Measurements from ENCODE around the gene ITGAX.
A peak's percentile ranks its signal among the peaks of the same experiment; 100 is the strongest.
"Not testable (repeated sequence)": the region's sequence is repeated elsewhere in the genome, so short reads cannot be mapped to it uniquely, and the experiment has no call there.

Gene ITGAX

DNA sequence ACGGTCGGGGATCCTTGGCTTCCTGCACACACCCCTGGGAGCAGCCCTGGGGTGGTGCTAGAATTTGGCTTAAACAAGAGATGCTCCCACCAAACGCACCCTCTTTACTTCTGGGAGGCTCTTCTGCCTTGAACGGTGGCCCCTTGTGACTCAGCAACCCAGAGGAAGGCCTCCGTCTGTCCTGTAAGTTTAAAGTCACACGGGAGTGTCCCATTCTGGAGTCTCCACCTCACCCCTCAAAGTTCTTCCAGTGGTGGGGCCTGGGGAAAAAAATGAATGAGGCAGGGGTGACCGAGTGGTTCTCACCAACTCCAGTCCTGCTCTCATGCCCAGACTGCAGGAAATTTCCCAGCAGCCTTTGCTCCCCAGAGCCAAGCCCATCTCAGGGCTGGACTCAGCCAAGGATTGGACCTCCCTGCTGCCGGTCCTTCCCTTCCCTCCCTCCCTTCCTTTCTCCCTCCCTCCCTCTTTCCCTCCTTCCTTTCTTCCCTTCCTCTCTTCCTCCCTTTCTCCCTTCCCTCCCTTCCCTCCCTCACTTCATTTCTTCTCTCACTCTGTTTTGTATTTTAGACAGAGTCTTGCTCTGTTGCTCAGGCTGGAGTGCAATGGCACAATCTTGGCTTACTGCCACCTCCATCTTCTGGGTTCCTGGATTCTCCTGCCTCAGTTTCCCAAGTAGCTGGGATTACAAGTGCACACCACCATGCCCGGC is 49.5 kb downstream of the ITGAX start:
- no peak for DNase-seq (ENCODE audit: low read depth in 1 of 2, low spot score in 1 of 2)

DNA sequence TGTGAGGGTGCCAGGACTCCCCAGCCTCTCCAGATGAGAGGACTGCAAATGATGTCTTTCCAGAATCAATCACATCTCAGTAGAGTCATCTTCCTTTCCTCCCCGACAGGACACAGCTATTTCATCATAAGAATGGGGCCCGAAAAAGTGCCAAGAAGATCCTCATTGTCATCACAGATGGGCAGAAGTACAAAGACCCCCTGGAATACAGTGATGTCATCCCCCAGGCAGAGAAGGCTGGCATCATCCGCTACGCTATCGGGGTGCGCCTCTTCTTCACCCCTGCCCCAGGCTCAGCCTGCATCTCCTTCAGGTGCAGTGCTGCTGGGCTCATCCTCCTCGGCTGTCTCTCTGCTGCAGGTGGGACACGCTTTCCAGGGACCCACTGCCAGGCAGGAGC is 52.4 kb downstream of the ITGAX start:
- no peak for DNase-seq (ENCODE audit: low read depth in 1 of 2, low spot score in 1 of 2)

DNA sequence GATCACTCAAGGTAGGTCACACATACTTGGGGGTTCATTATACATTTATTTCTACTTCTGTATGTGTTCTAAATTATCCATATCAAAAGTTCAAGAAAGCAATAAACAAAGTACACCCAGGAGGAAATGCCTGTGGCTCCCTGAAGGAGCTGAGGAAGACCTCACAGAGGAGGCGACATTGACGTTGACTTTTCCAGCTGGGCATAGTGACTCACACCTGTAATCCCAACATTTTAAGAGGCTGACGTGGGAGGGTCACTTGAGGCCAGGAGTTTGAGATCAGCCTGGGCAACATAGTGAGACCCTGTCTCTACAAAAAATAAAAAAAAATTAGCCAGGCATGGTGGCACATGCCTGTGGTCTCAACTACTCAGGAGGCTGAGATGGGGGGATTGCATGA is 54.5 kb downstream of the ITGAX start:
- no peak for DNase-seq (ENCODE audit: low read depth in 1 of 2, low spot score in 1 of 2)

DNA sequence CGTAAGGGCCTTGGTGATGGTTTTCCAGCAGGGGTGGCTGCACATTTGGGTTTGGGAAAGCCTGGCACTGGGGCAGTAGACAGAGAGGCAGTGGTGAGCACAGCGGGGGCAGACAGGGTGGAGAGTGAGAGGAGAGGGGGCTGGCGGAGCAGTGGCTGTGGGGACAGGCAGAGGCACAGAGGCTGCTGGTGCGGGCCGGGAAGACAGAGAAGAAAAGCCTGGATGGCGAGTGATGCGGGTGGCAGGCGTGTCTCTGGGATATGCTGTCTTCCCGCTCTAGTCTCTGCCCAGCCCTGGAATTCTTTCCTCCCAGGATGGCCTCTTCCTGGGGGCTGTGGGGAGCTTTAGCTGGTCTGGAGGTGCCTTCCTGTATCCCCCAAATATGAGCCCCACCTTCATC is 55.1 kb downstream of the ITGAX start:
- DNase-seq (ENCODE audit: low read depth in 1 of 2, low spot score in 1 of 2): no peak

DNA sequence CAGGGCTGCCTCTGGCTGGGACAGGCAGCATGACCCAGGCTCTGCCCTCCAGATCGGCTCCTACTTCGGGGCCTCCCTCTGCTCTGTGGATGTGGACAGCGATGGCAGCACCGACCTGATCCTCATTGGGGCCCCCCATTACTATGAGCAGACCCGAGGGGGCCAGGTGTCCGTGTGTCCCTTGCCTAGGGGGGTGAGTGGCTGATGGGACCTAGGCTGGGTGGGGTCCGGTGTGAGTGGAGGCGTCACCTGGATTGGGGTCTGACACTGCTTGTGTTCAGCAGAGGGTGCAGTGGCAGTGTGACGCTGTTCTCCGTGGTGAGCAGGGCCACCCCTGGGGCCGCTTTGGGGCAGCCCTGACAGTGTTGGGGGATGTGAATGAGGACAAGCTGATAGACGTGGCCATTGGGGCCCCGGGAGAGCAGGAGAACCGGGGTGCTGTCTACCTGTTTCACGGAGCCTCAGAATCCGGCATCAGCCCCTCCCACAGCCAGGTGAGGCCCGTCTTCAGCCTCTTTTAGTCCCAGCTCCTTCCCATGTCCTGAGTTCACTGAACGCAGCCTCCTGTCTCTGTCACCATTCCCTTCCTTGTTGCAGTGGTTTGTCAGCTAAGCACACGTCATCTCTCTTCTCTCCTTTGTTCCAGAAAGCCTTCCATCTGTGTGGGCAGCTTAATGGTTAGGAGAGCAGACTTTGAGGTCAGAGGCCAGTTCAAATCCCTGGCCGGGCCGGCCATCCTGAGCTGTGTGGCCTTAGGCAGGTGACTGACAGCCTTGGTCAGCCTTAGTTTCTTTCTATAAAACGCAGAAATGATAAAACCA is 56.3 kb downstream of the ITGAX start:
- no peak for DNase-seq (ENCODE audit: low read depth in 1 of 2, low spot score in 1 of 2)

DNA sequence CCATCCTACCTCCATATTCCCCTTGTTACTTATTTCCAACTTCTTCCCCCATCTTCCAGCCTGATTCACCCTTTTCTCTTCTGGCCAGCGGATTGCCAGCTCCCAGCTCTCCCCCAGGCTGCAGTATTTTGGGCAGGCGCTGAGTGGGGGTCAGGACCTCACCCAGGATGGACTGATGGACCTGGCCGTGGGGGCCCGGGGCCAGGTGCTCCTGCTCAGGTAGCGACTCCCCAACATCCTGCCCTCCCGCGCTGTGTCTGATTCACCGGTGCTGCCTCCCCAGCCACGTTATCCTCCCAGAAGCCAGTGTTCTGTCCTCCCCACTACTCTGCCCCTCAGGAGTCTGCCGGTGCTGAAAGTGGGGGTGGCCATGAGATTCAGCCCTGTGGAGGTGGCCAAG is 57.8 kb downstream of the ITGAX start:
- DNase-seq (ENCODE audit: low read depth in 1 of 2, low spot score in 1 of 2): no peak

DNA sequence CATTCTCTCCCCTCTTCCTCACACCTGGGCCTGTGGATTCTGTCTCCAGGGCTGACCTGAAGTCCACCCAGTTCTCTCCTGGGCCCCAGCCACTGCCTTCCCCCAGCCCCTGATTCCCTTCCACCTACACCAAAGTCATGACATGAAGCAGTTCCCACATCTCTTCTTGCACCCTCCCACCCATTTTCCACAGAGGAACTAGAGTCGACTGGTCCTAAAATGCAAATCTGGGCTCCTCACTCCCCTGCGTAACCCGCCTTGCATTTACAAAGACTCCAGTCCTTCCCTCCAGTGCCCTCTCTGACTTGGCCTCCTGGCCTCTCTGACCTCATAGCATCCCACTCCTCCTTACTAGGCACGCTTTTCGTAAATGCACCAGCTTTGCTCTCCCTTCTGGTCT is 58.4 kb downstream of the ITGAX start:
- DNase-seq (ENCODE audit: low read depth in 1 of 2, low spot score in 1 of 2): no peak

DNA sequence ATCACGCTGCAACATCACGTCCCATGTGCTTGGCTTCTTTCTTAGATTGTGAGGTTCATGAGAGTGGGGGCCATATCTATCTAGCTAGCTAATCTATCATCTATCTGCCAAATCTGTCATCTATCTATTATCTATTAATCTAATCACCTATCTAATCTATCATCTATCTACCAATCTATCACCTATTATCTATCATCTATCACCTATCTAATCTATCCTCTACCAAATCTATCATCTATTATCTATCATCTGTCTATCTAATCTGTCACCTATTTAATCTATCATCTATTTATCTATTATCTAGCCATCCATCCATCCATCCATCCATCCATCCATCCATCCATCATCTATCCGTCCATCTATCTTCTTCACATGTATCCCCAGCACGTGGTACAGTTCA is 59.0 kb downstream of the ITGAX start:
- no peak for DNase-seq (ENCODE audit: low read depth in 1 of 2, low spot score in 1 of 2)

DNA sequence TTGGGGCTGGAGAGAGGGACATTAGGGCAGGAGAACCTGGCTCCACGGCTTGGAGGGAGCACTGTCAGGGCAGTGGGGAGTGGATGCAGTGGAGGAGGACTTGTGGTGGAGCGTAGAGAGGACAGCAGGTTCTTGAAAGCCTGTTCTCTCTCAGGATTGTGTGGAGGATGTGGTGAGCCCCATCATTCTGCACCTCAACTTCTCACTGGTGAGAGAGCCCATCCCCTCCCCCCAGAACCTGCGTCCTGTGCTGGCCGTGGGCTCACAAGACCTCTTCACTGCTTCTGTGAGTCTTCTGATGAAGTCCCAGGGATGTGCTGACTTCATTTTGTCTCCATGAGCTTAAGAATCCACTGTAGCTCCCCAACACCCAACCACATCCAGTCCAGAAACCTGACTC is 59.7 kb downstream of the ITGAX start:
- no peak for DNase-seq (ENCODE audit: low read depth in 1 of 2, low spot score in 1 of 2)

DNA sequence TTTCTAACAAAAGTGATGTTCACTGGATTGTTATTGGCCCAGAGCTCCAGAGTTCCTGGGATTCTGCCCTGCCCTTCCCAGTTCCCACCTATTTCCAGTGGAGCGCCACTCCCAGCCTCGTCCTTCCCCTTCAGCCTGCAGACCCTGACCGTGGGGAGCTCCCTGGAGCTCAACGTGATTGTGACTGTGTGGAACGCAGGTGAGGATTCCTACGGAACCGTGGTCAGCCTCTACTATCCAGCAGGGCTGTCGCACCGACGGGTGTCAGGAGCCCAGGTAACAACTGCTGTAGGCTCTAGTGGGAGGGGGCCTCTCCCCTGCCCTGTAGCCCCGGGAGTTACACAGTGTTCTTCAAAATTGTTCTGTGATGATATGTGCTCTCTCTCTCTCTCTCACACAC is 61.4 kb downstream of the ITGAX start:
- no peak for DNase-seq (ENCODE audit: low read depth in 1 of 2, low spot score in 1 of 2)

DNA sequence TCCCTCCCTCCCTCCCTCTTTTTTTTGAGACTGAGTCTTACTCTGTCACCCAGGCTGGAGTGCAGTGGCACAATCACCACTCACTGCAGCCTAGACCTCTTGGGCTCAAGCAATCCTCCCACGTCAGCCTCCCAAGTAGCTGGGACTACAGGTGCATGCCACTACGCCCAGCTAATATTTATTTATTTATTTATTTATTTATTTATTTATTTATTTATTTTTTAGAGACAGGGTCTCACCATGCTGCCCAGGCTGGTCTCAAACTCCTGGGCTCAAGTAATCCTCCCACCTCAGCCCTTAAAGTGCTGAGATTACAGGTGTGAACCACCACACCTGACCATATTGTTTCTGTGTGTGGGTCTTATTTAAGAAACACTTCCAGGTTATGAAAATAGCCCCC is 62.1 kb downstream of the ITGAX start:
- not testable (repeated sequence) for DNase-seq (ENCODE audit: low read depth in 1 of 2, low spot score in 1 of 2)

DNA sequence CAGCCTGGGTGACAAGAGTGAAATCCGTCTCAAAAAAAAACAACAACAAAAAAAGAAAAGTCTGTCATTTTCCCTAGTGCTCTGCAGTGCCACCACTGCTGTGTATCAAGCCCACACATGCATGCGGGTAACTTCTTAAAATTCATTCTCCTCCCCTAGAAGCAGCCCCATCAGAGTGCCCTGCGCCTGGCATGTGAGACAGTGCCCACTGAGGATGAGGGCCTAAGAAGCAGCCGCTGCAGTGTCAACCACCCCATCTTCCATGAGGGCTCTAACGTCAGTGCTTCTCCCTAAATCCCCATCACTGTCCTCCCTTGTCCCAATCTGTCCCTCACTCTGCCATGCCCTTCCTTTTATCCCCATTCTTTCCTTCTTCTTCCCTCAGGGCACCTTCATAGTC is 62.9 kb downstream of the ITGAX start:
- no peak for DNase-seq (ENCODE audit: low read depth in 1 of 2, low spot score in 1 of 2)

DNA sequence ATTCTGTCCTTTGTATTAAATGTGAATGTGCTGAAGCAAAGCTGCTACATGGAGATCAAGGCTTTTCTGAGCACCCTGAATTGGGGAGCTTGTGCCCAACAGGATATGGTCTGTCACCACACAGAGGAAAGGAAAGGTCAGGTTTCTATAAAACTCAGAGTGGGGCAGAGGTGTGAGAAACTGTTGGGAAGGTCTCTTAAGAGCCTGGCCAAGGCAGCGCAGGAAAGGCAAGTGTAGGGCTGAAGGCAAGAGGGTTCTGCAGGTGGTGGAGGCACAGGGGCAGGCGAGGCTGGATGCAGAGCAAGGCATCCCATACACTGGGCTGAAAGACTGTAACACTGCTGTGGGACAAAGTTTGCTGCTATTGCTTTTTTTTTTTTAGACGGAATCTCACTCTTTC is 65.1 kb downstream of the ITGAX start:
- no peak for DNase-seq (ENCODE audit: low read depth in 1 of 2, low spot score in 1 of 2)

DNA sequence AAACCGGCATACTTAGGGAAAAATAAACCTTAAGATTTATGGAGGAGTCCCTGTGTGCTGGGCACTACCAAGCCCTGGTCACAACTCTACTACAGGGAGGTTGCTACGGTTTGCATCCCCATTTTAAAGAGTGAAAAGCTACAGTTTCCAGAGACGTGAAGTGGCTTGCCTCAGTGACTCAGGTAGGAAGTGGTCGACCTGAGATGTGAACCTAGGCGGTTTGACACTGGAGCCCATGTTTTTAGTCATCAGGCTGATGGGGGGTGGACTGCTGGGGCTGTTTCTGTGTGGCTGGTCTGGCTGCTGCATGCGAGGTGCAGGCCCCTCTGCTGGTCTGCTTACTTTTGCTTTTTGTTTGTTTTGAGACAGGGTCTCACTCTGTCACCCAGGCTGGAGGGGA is 66.6 kb downstream of the ITGAX start:
- DNase-seq (ENCODE audit: low read depth in 1 of 2, low spot score in 1 of 2): peak; percentile 7 to 22

DNA sequence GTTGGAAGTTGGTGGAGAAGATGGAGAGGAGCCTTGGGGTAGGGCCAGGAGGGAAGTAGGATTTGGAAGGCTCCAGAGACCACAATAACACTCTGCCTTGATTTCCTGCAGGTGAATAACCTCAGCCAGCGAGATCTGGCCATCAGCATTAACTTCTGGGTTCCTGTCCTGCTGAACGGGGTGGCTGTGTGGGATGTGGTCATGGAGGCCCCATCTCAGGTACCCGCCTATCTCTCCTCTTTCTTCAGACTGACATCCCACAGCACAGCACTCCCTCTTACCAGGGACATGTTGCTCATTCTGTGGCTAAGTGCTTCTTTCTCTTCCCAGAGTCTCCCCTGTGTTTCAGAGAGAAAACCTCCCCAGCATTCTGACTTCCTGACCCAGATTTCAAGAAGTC is 68.3 kb downstream of the ITGAX start:
- DNase-seq (ENCODE audit: low read depth in 1 of 2, low spot score in 1 of 2): no peak

DNA sequence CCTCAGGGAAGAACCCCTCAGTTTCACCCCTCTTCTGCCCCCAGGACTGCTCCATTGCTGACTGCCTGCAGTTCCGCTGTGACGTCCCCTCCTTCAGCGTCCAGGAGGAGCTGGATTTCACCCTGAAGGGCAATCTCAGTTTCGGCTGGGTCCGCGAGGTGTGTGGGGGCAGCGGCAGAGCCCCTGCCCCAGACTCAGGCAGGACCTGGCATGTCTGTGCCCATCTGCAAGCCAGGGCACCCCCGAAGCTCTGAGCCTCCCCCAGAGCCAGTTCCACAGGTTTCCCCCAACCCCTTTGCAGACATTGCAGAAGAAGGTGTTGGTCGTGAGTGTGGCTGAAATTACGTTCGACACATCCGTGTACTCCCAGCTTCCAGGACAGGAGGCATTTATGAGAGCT is 68.8 kb downstream of the ITGAX start:
- no peak for DNase-seq (ENCODE audit: low read depth in 1 of 2, low spot score in 1 of 2)

DNA sequence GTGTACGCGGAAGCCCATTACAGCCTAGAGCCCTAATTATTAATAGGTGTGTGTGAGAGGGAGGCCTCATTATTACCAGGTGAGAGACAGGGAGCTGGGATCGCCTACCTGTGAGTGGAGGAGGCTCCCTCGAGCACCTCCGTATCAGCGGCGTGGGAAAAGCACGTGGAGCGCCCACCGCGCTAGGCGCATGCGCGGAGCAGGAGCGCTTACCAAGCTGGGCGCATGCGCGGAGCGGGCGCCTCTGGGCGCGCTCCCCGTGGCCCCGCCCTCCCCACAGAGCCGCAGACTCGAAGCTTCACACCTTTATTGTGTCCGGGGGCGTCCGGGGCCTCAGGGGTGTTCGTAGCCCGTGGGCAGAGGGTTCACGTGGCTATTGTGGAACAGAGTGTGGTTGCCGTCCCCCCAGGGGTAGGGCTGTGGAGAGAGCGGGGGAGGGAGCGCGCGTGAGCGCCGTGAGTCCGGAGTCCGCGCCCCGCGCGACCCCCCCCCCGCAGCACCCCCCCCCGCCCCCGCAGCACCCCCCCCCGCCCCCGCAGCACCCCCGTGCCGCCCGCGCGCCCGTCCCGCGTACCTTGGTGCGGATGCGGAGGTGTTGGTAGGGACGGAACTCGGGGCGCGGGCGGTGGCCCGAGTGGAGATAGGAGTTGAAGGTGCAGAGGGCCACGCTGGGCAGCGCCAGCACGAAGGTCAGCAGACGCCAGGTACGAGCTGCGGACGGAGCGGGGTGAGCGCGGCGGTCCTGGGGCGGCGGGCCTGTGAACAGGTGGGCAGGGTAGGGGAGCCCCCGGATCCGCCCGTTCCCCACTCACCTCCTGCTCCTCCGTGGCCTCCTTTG is 72.7 kb downstream of the ITGAX start:
- peak; percentile 33 to 51 for DNase-seq (ENCODE audit: low read depth in 1 of 2, low spot score in 1 of 2)

DNA sequence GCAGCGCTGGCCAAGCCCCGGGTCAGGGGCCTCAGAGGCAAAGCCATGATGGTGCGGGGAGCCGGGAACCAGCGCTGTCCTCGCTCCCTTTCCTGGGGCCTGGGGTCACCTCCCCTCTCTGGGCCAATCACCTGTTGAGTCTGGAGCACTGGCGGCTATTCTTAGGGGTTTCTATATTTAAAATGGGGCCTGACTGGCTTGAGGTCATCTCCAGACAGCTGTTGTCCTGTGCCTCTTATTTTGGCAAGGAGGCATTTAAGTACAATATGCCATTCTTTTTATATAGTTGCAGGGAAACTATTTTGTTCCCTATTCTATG is 73.3 kb downstream of the ITGAX start, which contains the start of gene COX6A2:
TSS of gene COX6A2 (minus strand) at position 82 of the 319 bp plus-strand sequence. CDS start at position 47, 35 bp downstream.
- DNase-seq (ENCODE audit: low read depth in 1 of 2, low spot score in 1 of 2): no peak

DNA sequence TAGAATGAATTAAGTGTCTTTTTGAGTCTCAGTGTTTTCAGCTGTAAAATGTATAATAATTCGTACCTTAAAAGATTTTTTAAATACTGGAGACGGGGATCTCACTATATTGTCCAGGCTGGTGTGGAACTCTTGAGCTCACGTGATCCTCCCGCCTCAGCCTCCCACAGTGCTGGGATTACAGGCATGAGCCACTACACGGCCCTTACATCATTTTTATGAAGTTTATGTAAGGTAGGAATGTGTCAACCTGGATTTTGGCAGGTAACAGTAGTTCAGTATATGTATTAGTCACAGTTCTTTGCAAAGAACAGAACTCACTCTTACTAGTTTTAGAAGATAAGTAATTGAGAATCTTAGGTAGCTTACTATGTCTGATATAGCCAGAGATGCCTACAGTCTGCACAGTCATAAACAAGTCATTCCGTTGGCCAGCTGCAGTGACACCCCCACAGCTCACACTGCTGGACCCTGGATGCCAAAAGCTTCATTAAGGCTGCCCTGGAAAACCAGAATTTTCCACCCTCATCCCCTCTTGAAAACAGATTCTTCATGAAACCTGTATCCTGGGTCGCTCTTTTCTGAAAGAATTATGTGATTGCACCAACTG is 73.8 kb downstream of the ITGAX start:
- DNase-seq (ENCODE audit: low read depth in 1 of 2, low spot score in 1 of 2): no peak

DNA sequence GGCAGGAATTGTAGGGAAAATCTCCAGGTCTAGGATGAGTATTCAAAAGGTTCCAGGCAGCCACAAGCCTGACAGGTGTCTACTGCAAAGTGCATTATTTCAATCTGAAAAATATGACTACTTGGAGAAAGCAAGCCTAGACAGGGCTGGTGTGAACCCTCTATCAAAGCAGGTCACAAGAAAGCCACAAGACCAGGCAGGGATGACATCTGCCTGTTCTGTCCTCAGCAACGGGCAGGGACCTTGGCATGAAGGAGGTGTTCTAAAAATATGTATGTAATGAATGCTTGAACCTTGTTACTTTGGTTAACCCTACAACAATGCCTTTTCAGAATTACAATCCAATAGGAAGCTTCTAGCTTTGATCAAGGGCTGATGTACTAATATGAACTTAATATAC is 74.3 kb downstream of the ITGAX start:
- DNase-seq (ENCODE audit: low read depth in 1 of 2, low spot score in 1 of 2): no peak

DNA sequence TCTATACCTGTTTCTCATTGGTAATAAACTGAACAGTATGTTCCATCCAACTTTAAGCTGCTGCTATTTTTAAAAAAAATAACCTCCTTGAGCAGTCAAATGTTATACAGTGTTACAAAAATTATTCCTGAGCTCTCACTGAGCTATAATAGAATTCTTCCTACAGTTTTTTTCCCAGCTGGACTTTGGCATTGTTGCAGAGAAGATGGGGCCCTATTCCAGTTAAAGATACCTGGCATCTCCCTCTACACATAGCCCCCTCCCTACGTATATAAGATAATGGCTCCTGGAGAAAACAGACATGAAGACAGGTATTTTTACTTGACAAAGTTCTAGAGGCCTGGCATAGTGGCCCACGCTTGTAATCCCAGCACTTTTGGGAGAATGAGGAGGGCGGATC is 74.8 kb downstream of the ITGAX start:
- no peak for DNase-seq (ENCODE audit: low read depth in 1 of 2, low spot score in 1 of 2)

Measured in activated CD4-positive, alpha-beta T cell treated with anti-CD3 and anti-CD28 coated beads, Interleukin-2, amount 50 U/mL, for 24 hours (primary cell).